Pancreas (tissue), 10 donors: ENCODE data around the gene DENND6B. TPM values are rescaled to one million over a fixed set of nuclear protein-coding genes. Genes with fewer than 3 reads are reported as not detected.

Experiments used
- ATAC-seq, 4 donors: fragments of 200-7000 bp; cut with Tn5 transposase; one replicate each; pipeline versions ENCODE4 v1.8.0 to v1.9.1; 2020; ENCODE audit warnings: mild to moderate bottlenecking in 4 of 4, moderate library complexity in 4 of 4
- DNase-seq, 6 donors: peaks; one replicate each; pipeline ENCODE4 v3.0.0-alpha.2; 2020
- FAIRE-seq: peaks from 2 replicates; lab custom pipeline; 2012; peaks lifted over from hg19 to GRCh38; lab: Jason Lieb, UNC
- H3K27ac ChIP-seq, 4 donors: fragments of 200-600 bp; sonication (generic); 1 replicate in 3 of 4; 2 replicates in 1 of 4; pipeline versions ENCODE4 v1.5.0 to v1.8.0; 2020
- H3K27me3 ChIP-seq, 4 donors: fragments of 200-600 bp; one replicate each; pipeline ENCODE4 v1.8.0; 2021
- H3K36me3 ChIP-seq, 3 donors: fragments of 200-600 bp; sonication (generic) in 1 of 3; one replicate each; pipeline versions ENCODE4 v1.5.0 to v1.8.0; 2020 to 2021
- H3K4me1 ChIP-seq, 3 donors: fragments of 200-600 bp; one replicate each; pipeline ENCODE4 v1.8.0; 2021
- H3K4me3 ChIP-seq, 4 donors: fragments of 200-600 bp; sonication (generic) in 2 of 4; one replicate each; pipeline versions ENCODE4 v1.5.0 to v1.8.0; 2020 to 2021
- H3K9me3 ChIP-seq, 4 donors: fragments of 200-600 bp; one replicate each; pipeline ENCODE4 v1.8.0; 2021
- CTCF ChIP-seq, 4 donors: fragments of 200-600 bp; sonication (generic) in 3 of 4; IDR thresholded peaks; one replicate each; pipeline versions ENCODE4 v1.5.0 to v1.8.0; 2021; ENCODE audit warnings: antibody characterized with exemption in 4 of 4
- WGBS, 2 donors: extraction: QIAGEN DNeasy Blood & Tissue Kit; methylation state at CpG; one replicate each; pipeline ENCODE4 v1.1.7; 2013; 5-methylcytosine and 5-hydroxymethylcytosine counted together
- intact Hi-C, 3 donors: fragments of 100-400 bp; cut with DNase I; formaldehyde crosslinking; loops; one replicate each; pipeline versions ENCODE4 v1.11.1 to v1.14.2; 2022
- polyA plus RNA-seq, 2 donors: library from polyadenylated mRNA; stranded (reverse); fragments of 200-250 nt; gene quantifications; one replicate each; pipeline ENCODE4 v1.2.3, GENCODE V29; 2013
- total RNA-seq, 6 donors: library from RNA; stranded (reverse); fragmentation: NEBNext Ultra II Directional in 4 of 6; extraction: Animal tissue kit (Norgen Biotek cat#: 25700) in 4 of 6; gene quantifications; one replicate each; pipeline versions ENCODE4 v1.2.1 to v1.2.4, GENCODE V29; 2021 to 2023
- donor health status: healthy with polysubstance abuse.
- donor health status: DM: no; HTN: no; CAD: no; lungs with moderate emphysema.
- donor health status: DM: no; HTN: no; CAD: no.
- donor health status: control.
- donor health status: control.
- donor health status: Bipolar disorder and iron deficiency.
- donor health status: DM: yes; HTN: yes; CAD: no.
- donor health status: DM: no; HTN: no; CAD: no.
- donor health status: DM: no; HTN: no; CAD: no.
- donor health status: DM: yes; HTN: yes; CAD: no.

DENND6B gene
- total and polyA plus RNA-seq, 8 donors: 4.3 to 25.3 (median 6.2) TPM

- FAIRE-seq: no peak
- intact Hi-C loops: loop anchor here in 1 of 3 donors (10.0 kb wide), 1 partner anchor 54 kb away; the partner anchor contains the start of gene MAPK11
Observed at GRCh38 chr22:50329236-50329635, 2.4 kb upstream of the DENND6B start.

GRCh38 chr22:50327711-50328019 lies 853 bp upstream of the DENND6B start:
- 70 to 71% methylated on average over 22 of the region's 22 CpGs for WGBS, 2 donors
- ATAC-seq (no peak), FAIRE-seq (no peak), DNase-seq (no peak)
- intact Hi-C loops: loop anchor here in 1 of 3 donors (10.0 kb wide), 1 partner anchor 53 kb away; the partner anchor contains the start of gene MAPK11
- peaks cover 4 to 11% (median 9%) of the 10 kb centered on the region in 3 donors for H3K4me1 ChIP-seq
- no peak for TF ChIP-seq CTCF (IDR thresholded peaks at IDR 0.05)
- no peaks in the 10 kb centered on the region for H3K9me3 ChIP-seq
- H3K27me3 ChIP-seq: no peaks in the 10 kb centered on the region
- H3K4me3 ChIP-seq: peak overlapping the region; percentile 61 to 87 (median 78)
- H3K27ac ChIP-seq: peak overlapping the region; percentile 89 to 95 (median 92)
- H3K36me3 ChIP-seq: no peaks in the 10 kb centered on the region

More at GRCh38 chr22:50329236-50329635, 2.4 kb upstream of the DENND6B start:
- no peak for ATAC-seq
- no peak overlapping the region for H3K4me3 ChIP-seq
- H3K9me3 ChIP-seq: no peaks in the 10 kb centered on the region
- no peak for TF ChIP-seq CTCF (IDR thresholded peaks at IDR 0.05)
- H3K36me3 ChIP-seq: no peaks in the 10 kb centered on the region
- WGBS, 2 donors: 94 to 98% methylated on average over 6 of the region's 6 CpGs
- DNase-seq: no peak
- H3K27me3 ChIP-seq: no peaks in the 10 kb centered on the region
- H3K27ac ChIP-seq: no peak overlapping the region
- H3K4me1 ChIP-seq: peaks cover 4 to 11% (median 9%) of the 10 kb centered on the region in 3 donors

DNA sequence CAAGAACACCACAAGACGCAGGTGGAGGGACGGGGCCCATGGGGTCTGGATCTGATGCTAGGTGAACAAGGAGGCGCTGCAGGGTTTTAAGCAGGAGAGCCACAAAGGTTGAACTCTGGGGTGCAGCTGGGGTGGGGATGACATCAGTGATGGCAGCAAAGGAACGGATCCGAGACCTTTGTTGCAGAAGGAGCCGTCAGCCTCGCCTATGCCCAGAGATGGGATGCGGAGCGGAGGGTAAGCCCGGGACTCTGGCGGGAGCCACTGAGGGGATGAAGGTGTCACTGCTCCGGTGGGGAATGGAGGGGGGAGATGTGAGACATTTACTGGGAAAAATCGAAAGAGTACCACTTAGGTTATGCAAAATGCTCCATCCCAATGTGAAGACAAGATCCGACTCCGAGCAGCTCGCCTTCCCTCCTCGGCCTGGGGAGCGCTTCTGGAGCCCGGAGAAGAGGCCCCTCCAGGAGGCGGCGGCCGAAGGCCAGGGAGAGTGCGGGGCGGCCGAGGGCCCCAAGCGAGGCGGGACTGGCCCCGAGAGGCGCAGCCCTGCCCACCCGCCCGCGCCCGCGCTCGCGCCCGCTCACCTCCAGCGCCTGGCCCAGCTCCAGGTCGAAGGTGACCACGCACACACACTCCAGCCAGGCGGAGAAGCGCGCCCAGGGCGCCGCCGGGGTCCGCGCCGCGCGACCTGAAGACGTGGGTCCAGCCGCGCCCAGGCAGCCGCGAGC lies 422 bp downstream of the DENND6B start:
- FAIRE-seq (no peak), ATAC-seq (no peak), DNase-seq (peak in 2 of 6 donors; percentile 52 to 56)
- Histone ChIP-seq H3K4me1 (peaks cover 4 to 9% (median 9%) of the 10 kb centered on the region in 3 donors), H3K27me3 (no peaks in the 10 kb centered on the region), H3K4me3 (peak overlapping the region; percentile 48 to 81 (median 68)), H3K27ac (peak overlapping the region in 1 of 4 donors; percentile 19), H3K9me3 (no peaks in the 10 kb centered on the region), H3K36me3 (no peaks in the 10 kb centered on the region)
- WGBS, 2 donors: 12 to 26% methylated on average over 24 to 56 of the region's 56 CpGs
- no peak for TF ChIP-seq CTCF (IDR thresholded peaks at IDR 0.05)
- intact Hi-C loops: loop anchor here in 1 of 3 donors (10.0 kb wide), 1 partner anchor 52 kb away; the partner anchor contains the start of gene MAPK11

GRCh38 chr22:50325444-50326224 lies 1.2 kb downstream of the DENND6B start:
- DNase-seq: no peak
- FAIRE-seq: no peak
- H3K4me3 ChIP-seq: peak overlapping the region in 1 of 4 donors; percentile 81

More at GRCh38 chr22:50325444-50326224, 1.2 kb downstream of the DENND6B start:
- Histone ChIP-seq H3K4me1 (peaks cover 4 to 9% (median 4%) of the 10 kb centered on the region in 3 donors), H3K36me3 (no peaks in the 10 kb centered on the region), H3K9me3 (no peaks in the 10 kb centered on the region), H3K27ac (no peak overlapping the region), H3K27me3 (no peaks in the 10 kb centered on the region)
- 76 to 78% methylated on average over 19 of the region's 19 CpGs for WGBS, 2 donors
- TF ChIP-seq CTCF (IDR thresholded peaks at IDR 0.05): no peak
- ATAC-seq: no peak
- intact Hi-C loops: loop anchor here in 1 of 3 donors (10.0 kb wide), 1 partner anchor 51 kb away; the partner anchor contains the start of gene MAPK11
